HCT116 (cell line): ENCODE results near the gene OR9G4. TPM values are rescaled to one million over a fixed set of nuclear protein-coding genes. Genes with fewer than 3 reads are reported as not detected.

Experiments used
- ATAC-seq: fragments of 200-7000 bp; cut with Tn5 transposase; 2 replicates; pipeline ENCODE4 v1.9.1; 2020; ENCODE audit warnings: mild to moderate bottlenecking, moderate library complexity
- BruUV-seq: library from RNA; stranded (reverse); fragments of 400-500 nt; replicated peaks from 2 replicates; lab custom pipeline; 2021; lab: Mats Ljungman, UMichigan
- CTCF ChIA-PET: fragments of 300-600 bp; sonication (Branson Sonifier 250); formaldehyde crosslinking; loops from one replicate; lab custom pipeline; 2021; ENCODE audit warnings: antibody characterized with exemption; lab: Charles Lee
- POLR2A ChIA-PET: fragments of 300-600, 350-600 bp; sonication (Branson Sonifier 250); formaldehyde crosslinking; loops from one replicate; lab custom pipeline; 2021; ENCODE audit warnings: antibody characterized with exemption; lab: Charles Lee
- RAD21 ChIA-PET, 2 experiments: fragments of 300-600 bp; sonication (Branson Sonifier 250); formaldehyde crosslinking; loops; one replicate each; lab custom pipeline; 2023; ENCODE audit warnings: low total read pairs in 2 of 2; ENCODE audit not compliant: uncharacterized antibody in 2 of 2, unreplicated experiment in 2 of 2, low non-redundant PET in 1 of 2; lab: Charles Lee
- DNase-seq: peaks from one replicate; pipeline ENCODE4 v3.0.0-alpha.2; 2010; ENCODE audit warnings: low read depth, low spot score
- H2AFZ ChIP-seq: fragments of 200-600 bp; shearing (Covaris generic), sonication (generic); 2 replicates; pipeline ENCODE4 v1.6.1; 2017; ENCODE audit warnings: low read depth, mixed run types, mixed read lengths, antibody characterized with exemption, low read length; ENCODE audit not compliant: poor library complexity, severe bottlenecking
- H3K27ac ChIP-seq: 2 replicates; pipeline ENCODE4 v1.5.1; 2012; ENCODE audit warnings: low read depth, low read length
- H3K27me3 ChIP-seq: fragments of 200-600 bp; sonication (generic); 2 replicates; pipeline ENCODE4 v1.6.1; 2016; ENCODE audit warnings: mixed run types, low read length, mixed read lengths; ENCODE audit not compliant: insufficient read depth
- H3K36me3 ChIP-seq, 2 experiments: fragments of 200-500 bp in 1 of 2; fragments of 200-600 bp in 1 of 2; sonication (Bioruptor generic) in 1 of 2; sonication (generic) in 1 of 2; 2 replicates each; pipeline versions ENCODE4 v1.5.1 to v1.6.1; 2014 to 2016; ENCODE audit warnings: low read length in 2 of 2, inconsistent platforms in 1 of 2, mixed read lengths in 1 of 2, mixed run types in 1 of 2; ENCODE audit not compliant: insufficient read depth in 2 of 2, control insufficient read depth in 1 of 2
- H3K4me1 ChIP-seq, 2 experiments: fragments of 200-600 bp in 1 of 2; sonication (generic) in 1 of 2; 2 replicates each; pipeline versions ENCODE4 v1.5.1 to v1.6.1; 2012 to 2017; ENCODE audit warnings: low read length in 2 of 2, inconsistent platforms in 1 of 2, mild to moderate bottlenecking in 1 of 2, mixed read lengths in 1 of 2, mixed run types in 1 of 2, moderate library complexity in 1 of 2; ENCODE audit not compliant: insufficient read depth in 2 of 2, control insufficient read depth in 1 of 2
- H3K4me2 ChIP-seq: fragments of 200-600 bp; sonication (generic); 2 replicates; pipeline ENCODE4 v1.6.1; 2017; ENCODE audit warnings: mixed run types, low read length, mixed read lengths
- H3K4me3 ChIP-seq, 2 experiments: fragments of 200-600 bp in 1 of 2; sonication (generic) in 1 of 2; replicated peaks in 1 of 2; 2 replicates each; pipeline ENCODE4 v1.5.1; 2011 to 2016; ENCODE audit warnings: low read length in 2 of 2, control low read depth in 1 of 2, low read depth in 1 of 2, mild to moderate bottlenecking in 1 of 2, mixed read lengths in 1 of 2, mixed run types in 1 of 2
- H3K79me2 ChIP-seq: fragments of 200-600 bp; sonication (generic); 2 replicates; pipeline ENCODE4 v1.6.1; 2017; ENCODE audit warnings: mild to moderate bottlenecking, mixed run types, low read length, moderate library complexity, mixed read lengths; ENCODE audit not compliant: insufficient read depth
- H3K9ac ChIP-seq: fragments of 200-600 bp; sonication (generic); 2 replicates; pipeline ENCODE4 v1.6.1; 2016; ENCODE audit warnings: low read length, mixed read lengths
- H3K9me2 ChIP-seq: fragments of 200-600 bp; sonication (generic), shearing (Covaris generic); 2 replicates; pipeline ENCODE4 v1.6.1; 2017; ENCODE audit warnings: mixed run types, mild to moderate bottlenecking, moderate library complexity; ENCODE audit not compliant: insufficient read depth
- H3K9me3 ChIP-seq, 2 experiments: fragments of 200-500 bp in 1 of 2; fragments of 200-600 bp in 1 of 2; sonication (Bioruptor generic) in 1 of 2; sonication (generic) in 1 of 2; 2 replicates each; pipeline ENCODE4 v1.6.1; 2014 to 2017; ENCODE audit warnings: low read length in 2 of 2, mixed read lengths in 2 of 2, inconsistent platforms in 1 of 2, low read depth in 1 of 2, mild to moderate bottlenecking in 1 of 2, mixed run types in 1 of 2, moderate library complexity in 1 of 2; ENCODE audit not compliant: control insufficient read depth in 1 of 2, insufficient read depth in 1 of 2
- H4K20me1 ChIP-seq: fragments of 200-600 bp; sonication (generic), shearing (Covaris generic); 2 replicates; pipeline ENCODE4 v1.6.1; 2017; ENCODE audit warnings: mixed run types, mild to moderate bottlenecking, moderate library complexity; ENCODE audit not compliant: insufficient read depth
- ATF3 ChIP-seq: IDR thresholded peaks from 2 replicates; pipeline ENCODE4 v1.6.1; 2012
- CBX3 ChIP-seq: IDR thresholded peaks from 2 replicates; pipeline ENCODE4 v1.6.1; 2012; ENCODE audit warnings: low read depth
- CEBPB ChIP-seq: IDR thresholded peaks from 2 replicates; pipeline ENCODE4 v1.6.1; 2012; ENCODE audit warnings: low read depth
- CTCF ChIP-seq, 3 experiments: fragments of 200-600 bp in 1 of 3; sonication (generic) in 1 of 3; IDR thresholded peaks in 2 of 3; conservative IDR thresholded peaks in 1 of 3; 2 replicates each; pipeline ENCODE4 v1.5.1; 2012 to 2017; ENCODE audit warnings: low read depth in 2 of 3, low read length in 2 of 3, antibody characterized with exemption in 1 of 3, borderline replicate concordance in 1 of 3, control low read depth in 1 of 3, mild to moderate bottlenecking in 1 of 3, mixed read lengths in 1 of 3, mixed run types in 1 of 3, moderate library complexity in 1 of 3; ENCODE audit not compliant: insufficient read depth in 1 of 3
- EZH2 ChIP-seq: fragments of 200-600 bp; sonication (generic); IDR thresholded peaks from 2 replicates; pipeline ENCODE4 v1.6.1; 2017; ENCODE audit warnings: antibody characterized with exemption, mixed run types
- EZH2phosphoT487 ChIP-seq: fragments of 200-600 bp; IDR thresholded peaks from 2 replicates; pipeline ENCODE4 v1.6.1; 2018; ENCODE audit warnings: antibody characterized with exemption, borderline replicate concordance
- FOSL1 ChIP-seq: IDR thresholded peaks from 2 replicates; pipeline ENCODE4 v1.6.1; 2012; ENCODE audit warnings: low read depth
- POLR2A ChIP-seq: IDR thresholded peaks from 2 replicates; pipeline ENCODE4 v1.7.0; 2011; ENCODE audit warnings: borderline replicate concordance; ENCODE audit not compliant: insufficient read depth, insufficient read length; ENCODE audit errors: extremely low read depth
- POLR2AphosphoS5 ChIP-seq: IDR thresholded peaks from 2 replicates; pipeline ENCODE4 v1.6.1; 2011; ENCODE audit warnings: mild to moderate bottlenecking, low read depth, low read length, moderate library complexity
- RAD21 ChIP-seq: IDR thresholded peaks from 2 replicates; pipeline ENCODE4 v1.6.1; 2012; ENCODE audit warnings: low read depth, mild to moderate bottlenecking
- SIN3A ChIP-seq: IDR thresholded peaks from 2 replicates; pipeline ENCODE4 v1.6.1; 2012; ENCODE audit warnings: low read depth
- SP1 ChIP-seq: IDR thresholded peaks from 2 replicates; pipeline ENCODE4 v1.6.1; 2012; ENCODE audit warnings: low read depth
- YY1 ChIP-seq: IDR thresholded peaks from 2 replicates; pipeline ENCODE4 v1.6.1; 2011; ENCODE audit warnings: low read length, low read depth, moderate library complexity, mild to moderate bottlenecking; ENCODE audit not compliant: insufficient replicate concordance; ENCODE audit errors: extremely low read depth
- ZBTB33 ChIP-seq: IDR thresholded peaks from 2 replicates; pipeline ENCODE4 v1.6.1; 2011; ENCODE audit warnings: mild to moderate bottlenecking, low read length, moderate library complexity; ENCODE audit not compliant: insufficient replicate concordance; ENCODE audit errors: extremely low read depth
- ZFX ChIP-seq: fragments of 450-650 bp; IDR thresholded peaks from 2 replicates; pipeline ENCODE4 v1.6.1; 2017
- intact Hi-C: fragments of 100-400 bp; cut with micrococcal nuclease; formaldehyde crosslinking; loops from 2 replicates; pipeline ENCODE4 v1.10.0; 2022
- total RNA-seq: library from RNA; stranded (reverse); gene quantifications from one replicate; pipeline ENCODE4 v1.2.1, GENCODE V29; 2021; ENCODE audit not compliant: unreplicated experiment
- TF ChIP-seq, protein P1 (sequence below): IDR thresholded peaks from 2 replicates; pipeline ENCODE4 v1.6.1; 2012

Gene OR9G4
- total RNA-seq, 1 experiment from 2014 or later, result not detected

DNA sequence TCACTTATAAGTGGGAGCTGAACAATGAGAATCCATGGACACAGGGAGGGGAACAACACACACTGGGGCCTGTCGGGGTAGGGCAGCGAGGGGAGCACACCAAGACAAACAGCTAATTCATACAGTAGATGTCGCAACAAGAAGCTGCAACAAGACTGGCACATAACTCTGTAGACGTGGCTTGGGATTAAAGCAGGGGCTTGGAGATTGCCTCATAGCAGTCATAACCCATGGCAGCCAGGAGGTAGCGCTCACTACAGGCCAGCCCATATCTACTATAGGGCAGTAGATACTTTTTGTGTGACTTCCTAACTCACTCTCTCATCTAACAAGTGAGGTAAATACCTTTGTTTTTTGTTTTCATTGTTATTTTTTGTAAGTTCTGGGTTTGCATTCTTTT is 1.7 kb upstream of the OR9G4 start:
- Histone ChIP-seq H3K79me2 (no peaks in the 10 kb centered on the region), H3K9me2 (no peaks in the 10 kb centered on the region), H3K27me3 (no peaks in the 10 kb centered on the region), H3K9me3 (peaks cover 7 to 10% of the 10 kb centered on the region in 2 experiments; a peak in 3 of 4 replicates), H3K4me3 (no peak overlapping the region), H3K4me2 (no peak overlapping the region), H2AFZ (no peak overlapping the region), H3K36me3 (no peaks in the 10 kb centered on the region), H4K20me1 (no peaks in the 10 kb centered on the region), H3K4me1 (no peaks in the 10 kb centered on the region), H3K9ac (no peak overlapping the region), H3K27ac (no peak overlapping the region)
- ChIA-PET CTCF (no interaction called here), RAD21 (no interaction called here), POLR2A (no interaction called here)
- TF ChIP-seq FOSL1, result no peak
- no peak for TF ChIP-seq ZFX
- no peak for TF ChIP-seq RAD21
- TF ChIP-seq CEBPB, result no peak
- TF ChIP-seq, protein P1, sequence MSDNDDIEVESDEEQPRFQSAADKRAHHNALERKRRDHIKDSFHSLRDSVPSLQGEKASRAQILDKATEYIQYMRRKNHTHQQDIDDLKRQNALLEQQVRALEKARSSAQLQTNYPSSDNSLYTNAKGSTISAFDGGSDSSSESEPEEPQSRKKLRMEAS, result no peak
- TF ChIP-seq SP1, result no peak
- no peak for TF ChIP-seq CBX3
- TF ChIP-seq CTCF (IDR thresholded peaks at IDR 0.05 in 2 of 3, conservative IDR thresholded peaks at IDR 0.05 in 1 of 3; ENCODE audit: borderline replicate concordance in 1 of 3, insufficient read depth in 1 of 3, low read depth in 2 of 3, low read length in 2 of 3), result no peak
- no peak for TF ChIP-seq POLR2AphosphoS5
- TF ChIP-seq SIN3A, result no peak
- no peak for TF ChIP-seq ATF3
- no peak for TF ChIP-seq YY1
- TF ChIP-seq EZH2phosphoT487, result no peak
- TF ChIP-seq ZBTB33, result no peak
- no peak for TF ChIP-seq EZH2
- TF ChIP-seq POLR2A, result no peak
- no TSS peak for BruUV-seq
- ATAC-seq (no peak), DNase-seq (no peak)
- intact Hi-C loops, result no loop called here
